ENCODE data around the gene CAPN1. TPM values are rescaled to one million over a fixed set of nuclear protein-coding genes. Genes with fewer than 3 reads are reported as not detected.
A peak's percentile ranks its signal among the peaks of the same experiment; 100 is the strongest.

Gene CAPN1
- total and polyA plus RNA-seq, 2 of the 13 experiments (the other 11 are each of a cell fraction or from before 2014, with no cell fraction given) = 57.3 to 82.6 TPM

DNA sequence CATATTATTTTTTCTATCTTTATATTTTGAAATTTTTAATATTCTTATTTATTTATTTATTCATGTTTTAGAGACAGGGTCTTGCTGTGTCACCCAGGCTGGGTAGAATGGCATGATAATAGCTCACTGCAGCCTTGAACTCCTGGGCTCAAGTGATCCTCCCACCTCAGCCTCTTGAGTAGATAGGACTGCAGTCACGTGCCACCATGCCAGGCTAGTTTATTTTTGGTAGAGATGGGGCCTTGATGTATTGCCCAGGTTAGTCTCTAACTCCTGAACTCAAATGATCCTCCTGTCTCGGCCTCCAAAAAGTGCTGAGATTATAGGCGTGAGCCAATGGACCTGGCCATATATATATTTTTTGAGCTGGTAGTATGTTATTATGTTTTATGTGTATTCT, 14.1 kb upstream of the CAPN1 start:
- H4K20me1 ChIP-seq (ENCODE audit: insufficient read depth, low read length) = no peaks in the 10 kb centered on the region
- H3K9me3 ChIP-seq (ENCODE audit: low read length) = no peaks in the 10 kb centered on the region
- H2AFZ ChIP-seq (ENCODE audit: low read length) = no peak overlapping the region
- peaks cover 87% of the 10 kb centered on the region for H3K4me1 ChIP-seq (ENCODE audit: insufficient read depth, low read length)
- no peaks in the 10 kb centered on the region for H3K36me3 ChIP-seq (replicated peaks in 1 of 2; ENCODE audit: control insufficient read depth in 1 of 2, insufficient read depth in 2 of 2, low read length in 2 of 2)
- no peak for DNase-seq (ENCODE audit: low spot score)
- TF ChIP-seq ZNF589 (CRISPR knock-in tag; conservative IDR thresholded peaks at IDR 0.05) (no peak), ASH2L (IDR thresholded peaks at IDR 0.05; ENCODE audit: insufficient read length, low read depth, low read length) (no peak), TEF (CRISPR knock-in tag; IDR thresholded peaks at IDR 0.05) (no peak), THAP11 (CRISPR knock-in tag; IDR thresholded peaks at IDR 0.05) (no peak), FIP1L1 (IDR thresholded peaks at IDR 0.05; ENCODE audit: borderline replicate concordance, insufficient read depth, low read depth, low read length) (no peak)
- H3K4me2 ChIP-seq (ENCODE audit: low read depth, low read length) = no peak overlapping the region
- intact Hi-C loops (cut with micrococcal nuclease; ENCODE audit: unreplicated experiment) (loop anchor here (2.0 kb wide), 1 partner anchor 51 kb away; the partner anchor contains the start of gene ZNHIT2), in situ Hi-C loops (cut with HindIII; ENCODE audit: extremely low pct_ligation_motif_present, low pct_unique_long_range_greater_than_20kb) (no loop called here)
- WGBS (ENCODE audit: low lambda C conversion rate) = 93% methylated on average over 3 of the region's 3 CpGs
- H3K27me3 ChIP-seq (ENCODE audit: control insufficient read depth in 1 of 2, insufficient read depth in 2 of 2, low read length in 2 of 2) = no peaks in the 10 kb centered on the region
- no peaks in the 10 kb centered on the region for H3K79me2 ChIP-seq (ENCODE audit: insufficient read depth, low read length)
- no peak for FAIRE-seq
- no peak for ATAC-seq
- H3K9ac ChIP-seq (ENCODE audit: insufficient read depth, low read depth, low read length) = no peak overlapping the region
- CTCF ChIA-PET (ENCODE audit: low intra/inter-chr PET ratio, low total read pairs) = no interaction called here
- no TSS peak for BruUV-seq (replicated peaks)
- H3K27ac ChIP-seq (ENCODE audit: extremely low read length, insufficient read depth, low read length) = no peak overlapping the region
- POLR2A ChIA-PET = interaction anchor here (1.2 to 6.5 kb wide), 3 partner anchors 13 to 46 kb away, joined by 5 to 74 read pairs (median 72); partner anchors contain the start of genes CAPN1, FAU and MRPL49
- H3K4me3 ChIP-seq (replicated peaks in 1 of 3; ENCODE audit: insufficient read depth in 1 of 3, low read depth in 2 of 3, low read length in 3 of 3) = no peak overlapping the region

- Histone ChIP-seq H3K9ac (ENCODE audit: insufficient read depth, low read depth, low read length) (peak overlapping the region; percentile 49; the same call in 1 of the 2 replicates), H4K20me1 (ENCODE audit: insufficient read depth, low read length) (no peaks in the 10 kb centered on the region), H3K36me3 (replicated peaks in 1 of 2; ENCODE audit: control insufficient read depth in 1 of 2, insufficient read depth in 2 of 2, low read length in 2 of 2) (no peaks in the 10 kb centered on the region), H3K27me3 (ENCODE audit: control insufficient read depth in 1 of 2, insufficient read depth in 2 of 2, low read length in 2 of 2) (no peaks in the 10 kb centered on the region), H3K4me2 (ENCODE audit: low read depth, low read length) (peak overlapping the region; percentile 21), H3K79me2 (ENCODE audit: insufficient read depth, low read length) (no peaks in the 10 kb centered on the region), H3K4me3 (replicated peaks in 1 of 3; ENCODE audit: insufficient read depth in 1 of 3, low read depth in 2 of 3, low read length in 3 of 3) (peak overlapping the region in 2 of 3 experiments; percentile 15 to 30; a peak in 2 of 6 replicates), H3K9me3 (ENCODE audit: low read length) (no peaks in the 10 kb centered on the region), H3K4me1 (ENCODE audit: insufficient read depth, low read length) (peaks cover 82% of the 10 kb centered on the region), H3K27ac (ENCODE audit: extremely low read length, insufficient read depth, low read length) (peak overlapping the region; percentile 55), H2AFZ (ENCODE audit: low read length) (peak overlapping the region; percentile 93)
- FAIRE-seq (no peak), ATAC-seq (peak; percentile 11; the same call in 2 of the 3 replicates), DNase-seq (ENCODE audit: low spot score) (no peak)
- BruUV-seq (replicated peaks) = no TSS peak
- ChIA-PET POLR2A (interaction anchor here (1.0 to 6.5 kb wide), 7 partner anchors 11 to 57 kb away, joined by 3 to 74 read pairs (median 5); partner anchors contain the start of genes CAPN1, FAU, MRPL49 and TM7SF2), CTCF (ENCODE audit: low intra/inter-chr PET ratio, low total read pairs) (no interaction called here)
- in situ Hi-C loops (cut with HindIII; ENCODE audit: extremely low pct_ligation_motif_present, low pct_unique_long_range_greater_than_20kb) (no loop called here), intact Hi-C loops (cut with micrococcal nuclease; ENCODE audit: unreplicated experiment) (no loop called here)
- 71% methylated on average over 7 of the region's 11 CpGs for WGBS (ENCODE audit: low lambda C conversion rate)
- TF ChIP-seq ZNF672 (CRISPR knock-in tag; IDR thresholded peaks at IDR 0.05) (no peak), AKAP8 (CRISPR knock-in tag; IDR thresholded peaks at IDR 0.05) (no peak), JDP2 (CRISPR knock-in tag; IDR thresholded peaks at IDR 0.05; ENCODE audit: borderline replicate concordance) (no peak), ZNF484 (CRISPR knock-in tag; IDR thresholded peaks at IDR 0.05; ENCODE audit: borderline replicate concordance, low read depth) (no peak), EP300 (IDR thresholded peaks at IDR 0.05; ENCODE audit: low read depth in 2 of 2, low read length in 2 of 2) (no peak), EP300 (CRISPR knock-in tag; IDR thresholded peaks at IDR 0.05; ENCODE audit: borderline replicate concordance) (no peak), ZNF710 (CRISPR knock-in tag; IDR thresholded peaks at IDR 0.05; ENCODE audit: borderline replicate concordance) (no peak), YEATS4 (CRISPR knock-in tag; IDR thresholded peaks at IDR 0.05; ENCODE audit: borderline replicate concordance) (no peak), FOXK2 (IDR thresholded peaks at IDR 0.05) (no peak)
- TF ChIP-seq, protein P1, sequence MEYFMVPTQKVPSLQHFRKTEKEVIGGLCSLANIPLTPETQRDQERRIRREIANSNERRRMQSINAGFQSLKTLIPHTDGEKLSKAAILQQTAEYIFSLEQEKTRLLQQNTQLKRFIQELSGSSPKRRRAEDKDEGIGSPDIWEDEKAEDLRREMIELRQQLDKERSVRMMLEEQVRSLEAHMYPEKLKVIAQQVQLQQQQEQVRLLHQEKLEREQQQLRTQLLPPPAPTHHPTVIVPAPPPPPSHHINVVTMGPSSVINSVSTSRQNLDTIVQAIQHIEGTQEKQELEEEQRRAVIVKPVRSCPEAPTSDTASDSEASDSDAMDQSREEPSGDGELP (IDR thresholded peaks at IDR 0.05; ENCODE audit: borderline replicate concordance, low read depth) = peak; percentile 51; the same call in 1 of the 2 replicates
These were observed 12.5 kb upstream of the CAPN1 start for GRCh38 chr11:65169164-65169641.
